Liver (tissue), 3 donors: ENCODE data around the gene HS1BP3.

Experiments used
- FOXA1 ChIP-seq: IDR thresholded peaks from 2 replicates; pipeline ENCODE4 v1.6.1; 2016; ENCODE audit warnings: antibody characterized with exemption
- FOXA2 ChIP-seq: IDR thresholded peaks from 2 replicates; pipeline ENCODE4 v1.6.1; 2016; ENCODE audit warnings: antibody characterized with exemption
- HNF4A ChIP-seq, 2 donors: conservative IDR thresholded peaks; 2 replicates each; pipeline ENCODE4 v1.6.1; 2016; ENCODE audit warnings: antibody characterized with exemption in 2 of 2, mild to moderate bottlenecking in 2 of 2
- RAD21 ChIP-seq, 2 donors: IDR thresholded peaks; 2 replicates each; pipeline ENCODE4 v1.6.1; 2016; ENCODE audit warnings: antibody characterized with exemption in 2 of 2, mild to moderate bottlenecking in 2 of 2
- RXRA ChIP-seq, 2 donors: IDR thresholded peaks; 2 replicates each; pipeline ENCODE4 v1.6.1; 2017 to 2018; ENCODE audit warnings: antibody characterized with exemption in 2 of 2, mild to moderate bottlenecking in 1 of 2
- TAF1 ChIP-seq: conservative IDR thresholded peaks from 2 replicates; pipeline ENCODE4 v1.6.1; 2016; ENCODE audit warnings: antibody characterized with exemption, mild to moderate bottlenecking
- YY1 ChIP-seq: IDR thresholded peaks from 2 replicates; pipeline ENCODE4 v1.6.1; 2016; ENCODE audit warnings: antibody characterized with exemption, mild to moderate bottlenecking
- TF ChIP-seq, protein P1 (sequence below): fragments of 150-350 bp; IDR thresholded peaks from 2 replicates; pipeline ENCODE4 v1.5.1; 2017; ENCODE audit warnings: improper control_type of control experiment, low read depth, low read length; ENCODE audit not compliant: missing input control
- TF ChIP-seq, protein P2 (sequence below): IDR thresholded peaks from 2 replicates; pipeline ENCODE4 v1.6.1; 2016; ENCODE audit warnings: antibody characterized with exemption
- TF ChIP-seq, protein P3 (sequence below): IDR thresholded peaks from 2 replicates; pipeline ENCODE4 v1.6.1; 2016; ENCODE audit warnings: antibody characterized with exemption, mild to moderate bottlenecking
- donor health status: healthy.
- donor health status: healthy.

DNA sequence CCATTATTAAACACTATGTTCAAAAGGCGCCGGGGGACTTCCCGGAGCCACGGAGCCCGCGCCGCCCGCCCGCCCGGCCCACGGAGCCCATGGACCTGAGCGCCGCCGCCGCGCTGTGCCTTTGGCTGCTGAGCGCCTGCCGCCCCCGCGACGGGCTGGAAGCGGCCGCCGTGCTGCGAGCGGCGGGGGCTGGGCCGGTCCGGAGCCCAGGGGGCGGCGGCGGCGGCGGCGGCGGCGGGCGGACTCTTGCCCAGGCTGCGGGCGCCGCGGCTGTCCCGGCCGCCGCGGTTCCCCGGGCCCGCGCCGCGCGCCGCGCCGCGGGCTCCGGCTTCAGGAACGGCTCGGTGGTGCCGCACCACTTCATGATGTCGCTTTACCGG lies 16.2 kb upstream of the HS1BP3 start:
- TF ChIP-seq, protein P1, sequence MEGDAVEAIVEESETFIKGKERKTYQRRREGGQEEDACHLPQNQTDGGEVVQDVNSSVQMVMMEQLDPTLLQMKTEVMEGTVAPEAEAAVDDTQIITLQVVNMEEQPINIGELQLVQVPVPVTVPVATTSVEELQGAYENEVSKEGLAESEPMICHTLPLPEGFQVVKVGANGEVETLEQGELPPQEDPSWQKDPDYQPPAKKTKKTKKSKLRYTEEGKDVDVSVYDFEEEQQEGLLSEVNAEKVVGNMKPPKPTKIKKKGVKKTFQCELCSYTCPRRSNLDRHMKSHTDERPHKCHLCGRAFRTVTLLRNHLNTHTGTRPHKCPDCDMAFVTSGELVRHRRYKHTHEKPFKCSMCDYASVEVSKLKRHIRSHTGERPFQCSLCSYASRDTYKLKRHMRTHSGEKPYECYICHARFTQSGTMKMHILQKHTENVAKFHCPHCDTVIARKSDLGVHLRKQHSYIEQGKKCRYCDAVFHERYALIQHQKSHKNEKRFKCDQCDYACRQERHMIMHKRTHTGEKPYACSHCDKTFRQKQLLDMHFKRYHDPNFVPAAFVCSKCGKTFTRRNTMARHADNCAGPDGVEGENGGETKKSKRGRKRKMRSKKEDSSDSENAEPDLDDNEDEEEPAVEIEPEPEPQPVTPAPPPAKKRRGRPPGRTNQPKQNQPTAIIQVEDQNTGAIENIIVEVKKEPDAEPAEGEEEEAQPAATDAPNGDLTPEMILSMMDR: no peak
- TF ChIP-seq, protein P2, sequence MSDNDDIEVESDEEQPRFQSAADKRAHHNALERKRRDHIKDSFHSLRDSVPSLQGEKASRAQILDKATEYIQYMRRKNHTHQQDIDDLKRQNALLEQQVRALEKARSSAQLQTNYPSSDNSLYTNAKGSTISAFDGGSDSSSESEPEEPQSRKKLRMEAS: no peak
- TF ChIP-seq TAF1: no peak
- no peak for TF ChIP-seq HNF4A (conservative IDR thresholded peaks at IDR 0.05)
- no peak for TF ChIP-seq FOXA1
- TF ChIP-seq RXRA (IDR thresholded peaks at IDR 0.05): no peak
- TF ChIP-seq YY1: no peak
- TF ChIP-seq, protein P3, sequence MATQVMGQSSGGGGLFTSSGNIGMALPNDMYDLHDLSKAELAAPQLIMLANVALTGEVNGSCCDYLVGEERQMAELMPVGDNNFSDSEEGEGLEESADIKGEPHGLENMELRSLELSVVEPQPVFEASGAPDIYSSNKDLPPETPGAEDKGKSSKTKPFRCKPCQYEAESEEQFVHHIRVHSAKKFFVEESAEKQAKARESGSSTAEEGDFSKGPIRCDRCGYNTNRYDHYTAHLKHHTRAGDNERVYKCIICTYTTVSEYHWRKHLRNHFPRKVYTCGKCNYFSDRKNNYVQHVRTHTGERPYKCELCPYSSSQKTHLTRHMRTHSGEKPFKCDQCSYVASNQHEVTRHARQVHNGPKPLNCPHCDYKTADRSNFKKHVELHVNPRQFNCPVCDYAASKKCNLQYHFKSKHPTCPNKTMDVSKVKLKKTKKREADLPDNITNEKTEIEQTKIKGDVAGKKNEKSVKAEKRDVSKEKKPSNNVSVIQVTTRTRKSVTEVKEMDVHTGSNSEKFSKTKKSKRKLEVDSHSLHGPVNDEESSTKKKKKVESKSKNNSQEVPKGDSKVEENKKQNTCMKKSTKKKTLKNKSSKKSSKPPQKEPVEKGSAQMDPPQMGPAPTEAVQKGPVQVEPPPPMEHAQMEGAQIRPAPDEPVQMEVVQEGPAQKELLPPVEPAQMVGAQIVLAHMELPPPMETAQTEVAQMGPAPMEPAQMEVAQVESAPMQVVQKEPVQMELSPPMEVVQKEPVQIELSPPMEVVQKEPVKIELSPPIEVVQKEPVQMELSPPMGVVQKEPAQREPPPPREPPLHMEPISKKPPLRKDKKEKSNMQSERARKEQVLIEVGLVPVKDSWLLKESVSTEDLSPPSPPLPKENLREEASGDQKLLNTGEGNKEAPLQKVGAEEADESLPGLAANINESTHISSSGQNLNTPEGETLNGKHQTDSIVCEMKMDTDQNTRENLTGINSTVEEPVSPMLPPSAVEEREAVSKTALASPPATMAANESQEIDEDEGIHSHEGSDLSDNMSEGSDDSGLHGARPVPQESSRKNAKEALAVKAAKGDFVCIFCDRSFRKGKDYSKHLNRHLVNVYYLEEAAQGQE: no peak
- TF ChIP-seq RAD21 (IDR thresholded peaks at IDR 0.05): no peak
- no peak for TF ChIP-seq FOXA2
